HL-60 (cell line): ENCODE measurements around the gene ERCC6L2.

Experiments
- DNase-seq, 2 experiments: peaks; one replicate each; pipeline ENCODE4 v3.0.0-alpha.2; 2010 to 2020; ENCODE audit warnings: low read depth in 1 of 2, low spot score in 1 of 2
- H3K27ac ChIP-seq: fragments of 250-450 bp; sonication (Bioruptor Pico); replicated peaks from 2 replicates; pipeline ENCODE4 v1.5.1; 2020; ENCODE audit warnings: mild to moderate bottlenecking, moderate library complexity
- H3K27me3 ChIP-seq: fragments of 250-450 bp; sonication (Bioruptor Pico); 2 replicates; pipeline ENCODE4 v1.5.1; 2021; ENCODE audit warnings: mild to moderate bottlenecking, moderate library complexity; ENCODE audit not compliant: insufficient read depth, poor library complexity, severe bottlenecking
- H3K4me3 ChIP-seq: replicated peaks from 2 replicates; pipeline ENCODE4 v1.5.1; 2011; ENCODE audit warnings: mild to moderate bottlenecking, control low read depth, low read length; ENCODE audit not compliant: insufficient read depth
- GABPA ChIP-seq: IDR thresholded peaks from 2 replicates; pipeline ENCODE4 v1.6.1; 2012; ENCODE audit warnings: low read depth
- POLR2AphosphoS5 ChIP-seq: IDR thresholded peaks from 2 replicates; pipeline ENCODE4 v1.6.1; 2012; ENCODE audit warnings: low read depth
- SPI1 ChIP-seq: IDR thresholded peaks from 2 replicates; pipeline ENCODE4 v1.6.1; 2012; ENCODE audit warnings: low read depth, mild to moderate bottlenecking, borderline replicate concordance
- TF ChIP-seq, protein P1 (sequence below): IDR thresholded peaks from one replicate; pipeline ENCODE4 v1.5.1; 2011; ENCODE audit warnings: low read length, control low read depth, inconsistent platforms; ENCODE audit not compliant: insufficient read depth
- TF ChIP-seq, protein P2 (sequence below): IDR thresholded peaks from 2 replicates; pipeline ENCODE4 v1.6.1; 2012; ENCODE audit warnings: low read depth; ENCODE audit not compliant: insufficient replicate concordance

Gene ERCC6L2

DNA sequence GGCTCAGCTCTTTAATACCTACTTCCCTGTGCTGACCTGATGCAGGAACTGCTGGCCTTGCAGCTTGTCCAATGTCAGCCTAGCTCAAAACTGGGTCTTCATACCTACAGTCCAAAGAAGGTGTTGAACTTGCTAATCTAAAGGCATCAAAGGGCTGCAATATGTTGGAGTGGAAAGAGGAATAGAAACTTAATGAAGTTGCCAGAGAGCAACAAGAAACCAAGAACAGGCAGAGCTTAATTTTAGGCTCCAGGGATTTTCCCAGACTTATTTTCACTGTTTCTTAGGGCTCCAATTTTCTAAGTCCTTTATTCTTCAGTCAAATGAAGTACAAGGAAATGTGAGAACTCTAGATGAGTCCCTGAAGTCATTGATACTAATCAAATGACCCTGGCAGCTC lies 17.6 kb upstream of the ERCC6L2 start:
- H3K27me3 ChIP-seq = no peaks in the 10 kb centered on the region
- H3K27ac ChIP-seq = no peak overlapping the region
- no peak for TF ChIP-seq SPI1
- TF ChIP-seq, protein P1, sequence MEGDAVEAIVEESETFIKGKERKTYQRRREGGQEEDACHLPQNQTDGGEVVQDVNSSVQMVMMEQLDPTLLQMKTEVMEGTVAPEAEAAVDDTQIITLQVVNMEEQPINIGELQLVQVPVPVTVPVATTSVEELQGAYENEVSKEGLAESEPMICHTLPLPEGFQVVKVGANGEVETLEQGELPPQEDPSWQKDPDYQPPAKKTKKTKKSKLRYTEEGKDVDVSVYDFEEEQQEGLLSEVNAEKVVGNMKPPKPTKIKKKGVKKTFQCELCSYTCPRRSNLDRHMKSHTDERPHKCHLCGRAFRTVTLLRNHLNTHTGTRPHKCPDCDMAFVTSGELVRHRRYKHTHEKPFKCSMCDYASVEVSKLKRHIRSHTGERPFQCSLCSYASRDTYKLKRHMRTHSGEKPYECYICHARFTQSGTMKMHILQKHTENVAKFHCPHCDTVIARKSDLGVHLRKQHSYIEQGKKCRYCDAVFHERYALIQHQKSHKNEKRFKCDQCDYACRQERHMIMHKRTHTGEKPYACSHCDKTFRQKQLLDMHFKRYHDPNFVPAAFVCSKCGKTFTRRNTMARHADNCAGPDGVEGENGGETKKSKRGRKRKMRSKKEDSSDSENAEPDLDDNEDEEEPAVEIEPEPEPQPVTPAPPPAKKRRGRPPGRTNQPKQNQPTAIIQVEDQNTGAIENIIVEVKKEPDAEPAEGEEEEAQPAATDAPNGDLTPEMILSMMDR = no peak
- TF ChIP-seq POLR2AphosphoS5 = no peak
- no peak for TF ChIP-seq GABPA
- TF ChIP-seq, protein P2, sequence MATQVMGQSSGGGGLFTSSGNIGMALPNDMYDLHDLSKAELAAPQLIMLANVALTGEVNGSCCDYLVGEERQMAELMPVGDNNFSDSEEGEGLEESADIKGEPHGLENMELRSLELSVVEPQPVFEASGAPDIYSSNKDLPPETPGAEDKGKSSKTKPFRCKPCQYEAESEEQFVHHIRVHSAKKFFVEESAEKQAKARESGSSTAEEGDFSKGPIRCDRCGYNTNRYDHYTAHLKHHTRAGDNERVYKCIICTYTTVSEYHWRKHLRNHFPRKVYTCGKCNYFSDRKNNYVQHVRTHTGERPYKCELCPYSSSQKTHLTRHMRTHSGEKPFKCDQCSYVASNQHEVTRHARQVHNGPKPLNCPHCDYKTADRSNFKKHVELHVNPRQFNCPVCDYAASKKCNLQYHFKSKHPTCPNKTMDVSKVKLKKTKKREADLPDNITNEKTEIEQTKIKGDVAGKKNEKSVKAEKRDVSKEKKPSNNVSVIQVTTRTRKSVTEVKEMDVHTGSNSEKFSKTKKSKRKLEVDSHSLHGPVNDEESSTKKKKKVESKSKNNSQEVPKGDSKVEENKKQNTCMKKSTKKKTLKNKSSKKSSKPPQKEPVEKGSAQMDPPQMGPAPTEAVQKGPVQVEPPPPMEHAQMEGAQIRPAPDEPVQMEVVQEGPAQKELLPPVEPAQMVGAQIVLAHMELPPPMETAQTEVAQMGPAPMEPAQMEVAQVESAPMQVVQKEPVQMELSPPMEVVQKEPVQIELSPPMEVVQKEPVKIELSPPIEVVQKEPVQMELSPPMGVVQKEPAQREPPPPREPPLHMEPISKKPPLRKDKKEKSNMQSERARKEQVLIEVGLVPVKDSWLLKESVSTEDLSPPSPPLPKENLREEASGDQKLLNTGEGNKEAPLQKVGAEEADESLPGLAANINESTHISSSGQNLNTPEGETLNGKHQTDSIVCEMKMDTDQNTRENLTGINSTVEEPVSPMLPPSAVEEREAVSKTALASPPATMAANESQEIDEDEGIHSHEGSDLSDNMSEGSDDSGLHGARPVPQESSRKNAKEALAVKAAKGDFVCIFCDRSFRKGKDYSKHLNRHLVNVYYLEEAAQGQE = no peak
- no peak overlapping the region for H3K4me3 ChIP-seq
- no peak for DNase-seq

DNA sequence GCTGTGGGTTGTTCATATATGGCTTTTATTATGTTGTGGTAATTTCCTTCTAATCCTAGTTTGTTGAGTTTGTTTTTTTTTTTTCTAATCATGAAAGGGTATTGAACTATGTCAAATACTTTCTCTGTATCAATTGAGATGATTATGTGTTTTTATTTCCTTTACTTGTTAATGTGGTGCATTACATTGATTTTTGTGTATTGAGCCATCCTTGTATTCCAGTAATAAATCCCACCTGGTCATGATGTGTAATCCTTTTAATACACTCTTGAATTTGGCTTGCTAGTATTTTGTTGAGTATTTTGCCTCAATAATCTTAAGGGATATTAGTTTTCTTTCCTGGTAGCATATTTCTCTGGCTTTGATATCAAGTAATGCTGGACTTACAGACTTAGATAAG lies 13.1 kb upstream of the ERCC6L2 start:
- TF ChIP-seq, protein P2 = no peak
- TF ChIP-seq POLR2AphosphoS5 (no peak), SPI1 (no peak)
- H3K4me3 ChIP-seq = no peak overlapping the region
- no peaks in the 10 kb centered on the region for H3K27me3 ChIP-seq
- no peak for DNase-seq
- no peak overlapping the region for H3K27ac ChIP-seq

DNA sequence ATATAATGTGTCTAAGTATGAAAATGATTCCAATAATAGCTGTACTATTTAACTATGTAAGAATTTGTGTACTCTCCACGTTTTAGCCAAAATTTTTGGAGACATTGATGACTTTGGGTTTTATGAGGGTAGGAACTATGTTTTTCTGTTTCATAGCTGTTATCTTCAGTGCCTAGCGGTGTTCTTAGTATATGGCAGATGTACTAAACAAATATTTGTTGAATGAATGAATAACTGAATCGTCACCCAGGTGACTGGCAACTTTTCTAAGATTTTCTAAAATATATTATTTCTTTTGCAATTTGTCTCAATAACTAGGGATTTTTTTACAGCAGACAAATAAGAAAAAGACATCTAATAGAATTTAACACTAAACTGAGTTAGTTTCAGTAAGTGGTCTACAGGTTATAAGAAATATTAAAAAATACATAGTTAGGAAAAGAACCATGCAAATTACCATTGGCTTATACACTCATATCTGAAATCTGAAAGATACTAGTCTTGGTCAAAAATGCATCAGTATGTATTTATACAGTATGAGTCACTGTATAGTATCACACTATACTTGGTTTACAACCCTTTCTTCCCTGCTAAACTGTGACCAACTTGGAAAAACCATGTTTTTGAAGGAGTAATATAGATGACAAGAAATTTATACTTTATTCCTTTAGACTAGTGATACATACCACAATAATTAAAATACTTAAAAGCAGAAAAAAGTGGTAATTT lies 10.5 kb upstream of the ERCC6L2 start:
- TF ChIP-seq, protein P1 = no peak
- TF ChIP-seq, protein P2 = no peak
- no peak for TF ChIP-seq SPI1
- TF ChIP-seq POLR2AphosphoS5 = no peak
- TF ChIP-seq GABPA = no peak
- no peak for DNase-seq
- H3K27ac ChIP-seq = no peak overlapping the region

More for the DNA sequence above, 10.5 kb upstream of the ERCC6L2 start:
- H3K27me3 ChIP-seq = no peaks in the 10 kb centered on the region
- H3K4me3 ChIP-seq = no peak overlapping the region
